ENCODE measurements around the gene MYO1B. TPM values are rescaled to one million over a fixed set of nuclear protein-coding genes. Genes with fewer than 3 reads are reported as not detected.

Gene MYO1B
- total RNA-seq, 6 donors from 2014 or later: 112 to 311 (median 137) TPM

DNA sequence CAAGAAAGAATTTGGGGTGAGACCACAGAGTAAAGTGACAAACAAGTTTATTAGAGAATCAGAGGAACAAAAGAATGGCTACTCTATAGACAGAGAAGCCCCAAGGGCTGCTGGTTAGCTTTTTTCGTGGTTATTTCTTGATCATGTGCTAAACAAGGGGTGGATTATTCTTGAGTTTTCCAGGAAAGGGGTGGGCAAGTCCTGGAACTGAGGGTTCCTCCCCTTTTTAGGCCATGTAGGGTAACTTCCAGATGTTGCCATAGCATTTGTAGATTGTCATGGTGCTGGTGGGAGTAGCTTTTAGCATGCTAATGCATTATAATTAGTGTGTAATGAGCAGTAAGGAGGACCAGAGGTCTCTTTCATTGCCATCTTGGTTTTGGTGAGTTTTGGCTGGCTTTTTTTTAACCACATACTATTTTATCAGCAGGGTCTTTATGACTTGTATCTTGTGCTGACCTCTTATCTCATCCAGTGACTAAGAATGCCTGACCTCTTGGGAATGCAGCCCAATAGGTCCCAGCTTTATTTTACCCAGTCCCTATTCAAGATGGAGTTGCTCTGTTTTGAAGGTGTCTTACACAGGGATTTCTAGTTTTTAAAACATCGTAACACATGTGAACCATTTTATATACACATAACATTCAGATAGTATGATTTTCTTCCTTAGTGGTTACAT lies 77.8 kb downstream of the MYO1B start:
- H3K27ac ChIP-seq: no peak overlapping the region
- no peak for ATAC-seq (ENCODE audit: low FRiP score in 2 of 2)
- WGBS, 2 donors: 72 to 83% methylated on average over 2 of the region's 2 CpGs

DNA sequence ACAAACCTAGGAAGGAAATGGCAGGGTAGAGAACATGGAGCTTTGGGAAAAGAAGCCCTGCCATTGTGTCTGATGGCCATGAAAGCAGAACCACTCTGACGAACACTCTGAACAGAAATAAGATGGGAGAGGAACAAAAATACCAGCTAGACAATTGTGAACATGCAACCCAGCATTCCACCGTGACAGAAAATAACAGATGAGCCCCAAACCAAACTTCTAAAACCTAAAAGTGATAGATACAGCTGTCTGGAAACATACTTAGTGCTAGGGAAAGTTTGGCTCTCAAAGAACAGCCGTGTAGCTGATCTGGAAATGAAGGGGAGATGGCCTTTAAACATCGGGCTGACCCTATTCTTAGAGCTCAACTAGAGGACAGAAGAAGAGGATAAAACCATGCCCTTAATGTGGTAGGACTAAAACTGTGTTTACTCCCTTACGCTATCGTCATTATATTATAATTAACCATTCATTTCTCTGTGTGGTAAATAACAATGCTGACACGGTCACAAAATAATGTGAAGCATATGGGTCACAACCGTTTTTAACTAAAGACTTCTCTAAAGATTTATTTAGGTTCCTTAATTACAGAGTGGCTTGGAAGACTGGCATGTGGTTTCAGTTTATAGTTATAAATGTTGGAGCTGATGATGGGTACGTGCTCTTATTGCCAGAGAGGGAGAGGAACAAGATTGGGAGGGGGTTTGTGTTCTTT lies 80.6 kb downstream of the MYO1B start:
- 77 to 79% methylated on average over 9 of the region's 9 CpGs for WGBS, 2 donors
- Histone ChIP-seq H3K4me3 (no peak overlapping the region), H3K4me1 (peaks cover 9 to 15% (median 11%) of the 10 kb centered on the region in 4 donors)

More for the DNA sequence above, 77.8 kb downstream of the MYO1B start:
- no peak for DNase-seq
- Histone ChIP-seq H3K36me3 (no peaks in the 10 kb centered on the region), H3K27me3 (no peaks in the 10 kb centered on the region), H3K9me3 (no peaks in the 10 kb centered on the region), H3K4me1 (peaks cover 21 to 31% (median 25%) of the 10 kb centered on the region in 4 donors), H3K4me3 (no peak overlapping the region)
- TF ChIP-seq POLR2A (IDR thresholded peaks at IDR 0.05): no peak
- no peak for TF ChIP-seq POLR2AphosphoS5 (IDR thresholded peaks at IDR 0.05)
- TF ChIP-seq, protein P1, sequence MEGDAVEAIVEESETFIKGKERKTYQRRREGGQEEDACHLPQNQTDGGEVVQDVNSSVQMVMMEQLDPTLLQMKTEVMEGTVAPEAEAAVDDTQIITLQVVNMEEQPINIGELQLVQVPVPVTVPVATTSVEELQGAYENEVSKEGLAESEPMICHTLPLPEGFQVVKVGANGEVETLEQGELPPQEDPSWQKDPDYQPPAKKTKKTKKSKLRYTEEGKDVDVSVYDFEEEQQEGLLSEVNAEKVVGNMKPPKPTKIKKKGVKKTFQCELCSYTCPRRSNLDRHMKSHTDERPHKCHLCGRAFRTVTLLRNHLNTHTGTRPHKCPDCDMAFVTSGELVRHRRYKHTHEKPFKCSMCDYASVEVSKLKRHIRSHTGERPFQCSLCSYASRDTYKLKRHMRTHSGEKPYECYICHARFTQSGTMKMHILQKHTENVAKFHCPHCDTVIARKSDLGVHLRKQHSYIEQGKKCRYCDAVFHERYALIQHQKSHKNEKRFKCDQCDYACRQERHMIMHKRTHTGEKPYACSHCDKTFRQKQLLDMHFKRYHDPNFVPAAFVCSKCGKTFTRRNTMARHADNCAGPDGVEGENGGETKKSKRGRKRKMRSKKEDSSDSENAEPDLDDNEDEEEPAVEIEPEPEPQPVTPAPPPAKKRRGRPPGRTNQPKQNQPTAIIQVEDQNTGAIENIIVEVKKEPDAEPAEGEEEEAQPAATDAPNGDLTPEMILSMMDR (IDR thresholded peaks at IDR 0.05): no peak
- TF ChIP-seq EP300 (IDR thresholded peaks at IDR 0.05): no peak

DNA sequence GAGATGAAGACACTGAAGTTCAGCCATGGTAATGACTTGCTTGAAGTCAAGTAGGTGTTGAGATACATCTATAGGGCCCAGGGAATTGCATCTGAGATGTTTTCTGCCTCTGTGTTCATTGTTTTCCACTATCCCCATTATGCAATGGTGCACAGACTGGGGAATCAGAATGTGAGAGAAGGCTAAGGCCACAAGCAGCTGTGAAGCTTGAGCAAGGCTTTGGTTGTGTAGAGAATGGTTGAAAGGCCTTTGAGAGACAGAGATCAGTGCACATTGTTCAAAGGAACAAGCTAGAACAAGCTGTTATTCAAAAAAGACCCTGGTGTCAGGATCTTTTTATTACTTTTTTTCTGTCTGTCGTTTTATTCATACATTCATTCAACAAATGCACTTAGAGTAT lies 82.3 kb downstream of the MYO1B start:
- ATAC-seq (ENCODE audit: low FRiP score in 2 of 2): no peak
- Histone ChIP-seq H3K27me3 (no peaks in the 10 kb centered on the region), H3K27ac (no peak overlapping the region), H3K4me1 (peaks cover 0 to 4% (median under 1%) of the 10 kb centered on the region in 4 donors), H3K4me3 (no peak overlapping the region), H3K36me3 (peaks cover 0 to 16% (median 2%) of the 10 kb centered on the region in 4 donors), H3K9me3 (no peaks in the 10 kb centered on the region)
- no peak for DNase-seq
- WGBS, 2 donors: 80 to 86% methylated on average over 1 of the region's 1 CpG
- TF ChIP-seq POLR2A (IDR thresholded peaks at IDR 0.05) (no peak), POLR2AphosphoS5 (IDR thresholded peaks at IDR 0.05) (no peak), EP300 (IDR thresholded peaks at IDR 0.05) (no peak)
- TF ChIP-seq, protein P1 (IDR thresholded peaks at IDR 0.05): no peak

More for the DNA sequence above, 80.6 kb downstream of the MYO1B start:
- H3K27ac ChIP-seq: no peak overlapping the region
- H3K9me3 ChIP-seq: no peaks in the 10 kb centered on the region
- no peaks in the 10 kb centered on the region for H3K27me3 ChIP-seq
- ATAC-seq (ENCODE audit: low FRiP score in 2 of 2): no peak
- no peak for DNase-seq
- no peak for TF ChIP-seq EP300 (IDR thresholded peaks at IDR 0.05)
- peaks cover 0 to 7% (median 0%) of the 10 kb centered on the region in 4 donors for H3K36me3 ChIP-seq

GRCh38 chr2:191328150-191328809 lies 83.1 kb downstream of the MYO1B start:
- no peaks in the 10 kb centered on the region for H3K9me3 ChIP-seq
- no peak overlapping the region for H3K27ac ChIP-seq
- H3K4me3 ChIP-seq: no peak overlapping the region
- H3K4me1 ChIP-seq: no peaks in the 10 kb centered on the region
- H3K27me3 ChIP-seq: no peaks in the 10 kb centered on the region
- TF ChIP-seq EP300 (IDR thresholded peaks at IDR 0.05) (no peak), POLR2AphosphoS5 (IDR thresholded peaks at IDR 0.05) (no peak), POLR2A (IDR thresholded peaks at IDR 0.05) (no peak)
- TF ChIP-seq, protein P1 (IDR thresholded peaks at IDR 0.05): no peak
- 86 to 91% methylated on average over 6 of the region's 6 CpGs for WGBS, 2 donors
- ATAC-seq (ENCODE audit: low FRiP score in 2 of 2): no peak
- DNase-seq: no peak
- peaks cover 0 to 16% (median 2%) of the 10 kb centered on the region in 4 donors for H3K36me3 ChIP-seq

DNA sequence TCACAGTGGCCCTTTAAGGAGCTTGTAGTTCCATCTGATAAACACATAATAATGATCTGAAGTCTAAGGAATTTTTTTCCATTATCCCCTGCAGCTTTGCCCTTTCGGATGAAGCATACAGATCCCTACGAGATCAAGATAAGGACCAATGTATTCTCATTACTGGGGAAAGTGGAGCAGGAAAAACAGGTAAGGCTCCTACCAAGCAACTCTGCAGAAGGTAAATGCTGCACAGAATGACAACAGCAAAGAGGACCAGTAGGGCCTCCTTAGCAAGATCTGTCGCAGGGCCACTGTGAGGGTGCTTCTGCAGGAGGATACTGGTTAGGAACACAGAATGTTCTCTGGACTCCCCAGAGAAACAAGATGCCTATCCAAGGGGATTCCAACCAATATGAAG lies 84.6 kb downstream of the MYO1B start:
- Histone ChIP-seq H3K27me3 (no peaks in the 10 kb centered on the region), H3K9me3 (no peaks in the 10 kb centered on the region), H3K36me3 (peaks cover 0 to 16% (median 2%) of the 10 kb centered on the region in 4 donors), H3K27ac (no peak overlapping the region), H3K4me3 (no peak overlapping the region), H3K4me1 (no peaks in the 10 kb centered on the region)
- no peak for TF ChIP-seq EP300 (IDR thresholded peaks at IDR 0.05)
- TF ChIP-seq POLR2A (IDR thresholded peaks at IDR 0.05): no peak
- no peak for TF ChIP-seq POLR2AphosphoS5 (IDR thresholded peaks at IDR 0.05)
- TF ChIP-seq, protein P1 (IDR thresholded peaks at IDR 0.05): no peak
- no peak for ATAC-seq (ENCODE audit: low FRiP score in 2 of 2)
- DNase-seq: no peak
- WGBS, 2 donors: 85 to 89% methylated on average over 3 of the region's 3 CpGs

Measured in upper lobe of left lung (tissue), 6 donors.